PC-9 (cell line): Measurements from ENCODE around the gene TP53BP1. TPM values are rescaled to one million over a fixed set of nuclear protein-coding genes. Genes with fewer than 3 reads are reported as not detected.

Experiments
- BruUV-seq: library from RNA; stranded (reverse); fragments of 400-500 nt; replicated peaks from 2 replicates; lab custom pipeline; 2021; lab: Mats Ljungman, UMichigan
- CTCF ChIA-PET: fragments of 300-600 bp; sonication (Branson Sonifier 250); formaldehyde crosslinking; loops from one replicate; lab custom pipeline; 2022; ENCODE audit warnings: antibody characterized with exemption; lab: Charles Lee
- POLR2A ChIA-PET: fragments of 300-600 bp; sonication (Branson Sonifier 250); formaldehyde crosslinking; loops from one replicate; lab custom pipeline; 2022; ENCODE audit warnings: antibody characterized with exemption; ENCODE audit not compliant: unreplicated experiment; lab: Charles Lee
- DNase-seq, 2 experiments: peaks; one replicate each; pipeline versions ENCODE4 v3.0.0 to v3.0.0-alpha.2; 2015 to 2022; ENCODE audit warnings: mixed read lengths in 1 of 2
- H2AFZ ChIP-seq: fragments of 200-600 bp; sonication (generic); 2 replicates; pipeline ENCODE4 v1.8.1; 2017; ENCODE audit warnings: antibody characterized with exemption
- H3F3A ChIP-seq: fragments of 200-600 bp; sonication (generic); 2 replicates; pipeline ENCODE4 v1.8.1; 2017; ENCODE audit warnings: antibody characterized with exemption, mild to moderate bottlenecking, low read depth; ENCODE audit not compliant: insufficient read depth
- H3K27ac ChIP-seq: fragments of 200-600 bp; sonication (generic); 2 replicates; pipeline ENCODE4 v1.6.1; 2016; ENCODE audit warnings: mixed run types
- H3K27me3 ChIP-seq: fragments of 200-600 bp; sonication (generic); 2 replicates; pipeline ENCODE4 v1.6.1; 2016; ENCODE audit warnings: low read depth, mixed run types; ENCODE audit not compliant: insufficient read depth
- H3K36me3 ChIP-seq: fragments of 200-600 bp; sonication (generic); 2 replicates; pipeline ENCODE4 v1.6.1; 2016; ENCODE audit warnings: low read depth, mixed run types
- H3K4me1 ChIP-seq: fragments of 200-600 bp; sonication (generic); replicated peaks from 2 replicates; pipeline ENCODE4 v1.6.1; 2016; ENCODE audit warnings: mixed run types; ENCODE audit not compliant: insufficient read depth
- H3K4me2 ChIP-seq: fragments of 200-600 bp; sonication (generic); 2 replicates; pipeline ENCODE4 v1.6.1; 2017; ENCODE audit warnings: mixed run types
- H3K4me3 ChIP-seq: fragments of 200-600 bp; sonication (generic); 2 replicates; pipeline ENCODE4 v1.6.1; 2016; ENCODE audit warnings: mixed run types
- H3K79me2 ChIP-seq: fragments of 200-600 bp; sonication (generic); 2 replicates; pipeline ENCODE4 v1.6.1; 2017; ENCODE audit warnings: low read depth, mixed run types
- H3K9me2 ChIP-seq: fragments of 200-600 bp; sonication (generic); 2 replicates; pipeline ENCODE4 v1.8.1; 2017; ENCODE audit warnings: mild to moderate bottlenecking; ENCODE audit not compliant: insufficient read depth
- H3K9me3 ChIP-seq: fragments of 200-600 bp; sonication (generic); 2 replicates; pipeline ENCODE4 v1.8.1; 2016; ENCODE audit warnings: low read depth; ENCODE audit not compliant: insufficient read depth
- H4K20me1 ChIP-seq: fragments of 200-600 bp; sonication (generic); 2 replicates; pipeline ENCODE4 v1.8.1; 2017; ENCODE audit not compliant: insufficient read depth
- CTCF ChIP-seq: fragments of 200-600 bp; sonication (generic); conservative IDR thresholded peaks from 2 replicates; pipeline ENCODE4 v1.6.1; 2017; ENCODE audit warnings: mixed run types, antibody characterized with exemption, mild to moderate bottlenecking, moderate library complexity
- EZH2 ChIP-seq: fragments of 200-600 bp; sonication (generic); IDR thresholded peaks from 2 replicates; pipeline ENCODE4 v1.8.0; 2017; ENCODE audit warnings: antibody characterized with exemption, low read depth
- intact Hi-C: fragments of 100-400 bp; cut with micrococcal nuclease; formaldehyde crosslinking; loops from one replicate; pipeline ENCODE4 v1.10.0; 2022; ENCODE audit not compliant: unreplicated experiment
- total RNA-seq: library from RNA; stranded (reverse); gene quantifications from 2 replicates; pipeline ENCODE4 v1.2.3, GENCODE V29; 2021

The TP53BP1 gene
- total RNA-seq, 1 experiment from 2014 or later: 66.8 TPM

- Histone ChIP-seq H3K9me2 (no peaks in the 10 kb centered on the region), H3K27ac (no peak overlapping the region), H3K4me2 (no peak overlapping the region), H3K36me3 (peaks cover 11% of the 10 kb centered on the region), H2AFZ (no peak overlapping the region), H3K27me3 (no peaks in the 10 kb centered on the region), H3K9me3 (no peaks in the 10 kb centered on the region), H3K79me2 (peaks cover 20% of the 10 kb centered on the region), H3K4me1 (peaks cover 9% of the 10 kb centered on the region), H3K4me3 (no peak overlapping the region), H4K20me1 (no peaks in the 10 kb centered on the region), H3F3A (no peaks in the 10 kb centered on the region)
- DNase-seq: no peak
- TF ChIP-seq CTCF: peak; percentile 74
- no peak for TF ChIP-seq EZH2
- CTCF ChIA-PET: interaction anchor here (0.6 kb wide), 1 partner anchor 534 kb away, joined by 15 read pairs; no protein-coding TSS in a partner anchor
- BruUV-seq: no TSS peak
- intact Hi-C loops: no loop called here
- POLR2A ChIA-PET: interaction anchor here (0.6 kb wide), 1 partner anchor 212 kb away, joined by 7 read pairs; no protein-coding TSS in a partner anchor
Observed at GRCh38 chr15:43376017-43376705, 116.8 kb downstream of the TP53BP1 start.

GRCh38 chr15:43370975-43371974 is 121.7 kb downstream of the TP53BP1 start, which contains the start of the genes TUBGCP4 and ZSCAN29:
TSS of gene TUBGCP4 (plus strand) at chr15:43371101. CDS start at chr15:43371355, 254 bp downstream.
TSS of gene ZSCAN29 (minus strand) at chr15:43371043. CDS start at chr15:43369913, 1,130 bp downstream.
- H3K4me3 ChIP-seq: peak within 1 kb of the TSS; percentile 59
- no peaks in the 10 kb centered on the region for H3K9me2 ChIP-seq
- no peak for TF ChIP-seq EZH2
- peak; percentile 55; the same call in 1 of the 2 replicates for TF ChIP-seq CTCF
- H3F3A ChIP-seq: no peaks in the 10 kb centered on the region
- peak within 1 kb of the TSS; percentile 96 for H2AFZ ChIP-seq
- H3K27me3 ChIP-seq: no peaks in the 10 kb centered on the region
- CTCF ChIA-PET: no interaction called here
- H3K27ac ChIP-seq: peak within 1 kb of the TSS; percentile 19; the same call in 1 of the 2 replicates
- peak; percentile 58 to 83 for DNase-seq
- H3K36me3 ChIP-seq: peaks cover 8% of the 10 kb centered on the region; the same call in 1 of the 2 replicates
- TSS peak; percentile 51 for BruUV-seq
- H3K4me1 ChIP-seq: peaks cover 20% of the 10 kb centered on the region
- POLR2A ChIA-PET: interaction anchor here (0.5 to 0.7 kb wide), 6 partner anchors 62 to 861 kb away, joined by 3 to 16 read pairs (median 4); no protein-coding TSS in a partner anchor
- peaks cover 41% of the 10 kb centered on the region for H3K79me2 ChIP-seq
- peak within 1 kb of the TSS; percentile 91 for H3K4me2 ChIP-seq
- no peaks in the 10 kb centered on the region for H3K9me3 ChIP-seq
- intact Hi-C loops: no loop called here
- H4K20me1 ChIP-seq: no peaks in the 10 kb centered on the region
